HK-2 (cell line): ENCODE measurements around the gene CNTNAP4.

Source experiments
- DNase-seq: peaks from one replicate; pipeline ENCODE4 v3.0.0-alpha.2; 2018; ENCODE audit not compliant: unreplicated experiment

CNTNAP4 gene

GRCh38 chr16:76490036-76490639, 212.9 kb downstream of the CNTNAP4 start:
- DNase-seq: no peak

GRCh38 chr16:76500006-76500405, 222.8 kb downstream of the CNTNAP4 start:
- no peak for DNase-seq

- no peak for DNase-seq
Observed at GRCh38 chr16:76502063-76502462, 224.9 kb downstream of the CNTNAP4 start.

- no peak for DNase-seq
Observed at GRCh38 chr16:76502555-76502954, 225.4 kb downstream of the CNTNAP4 start.

GRCh38 chr16:76503091-76503490, 225.9 kb downstream of the CNTNAP4 start:
- no peak for DNase-seq

GRCh38 chr16:76511203-76511602, 234.0 kb downstream of the CNTNAP4 start:
- no peak for DNase-seq

- no peak for DNase-seq
Observed at GRCh38 chr16:76518781-76519180, 241.6 kb downstream of the CNTNAP4 start.

- no peak for DNase-seq
Observed at GRCh38 chr16:76524356-76524755, 247.2 kb downstream of the CNTNAP4 start.

- no peak for DNase-seq
Observed at GRCh38 chr16:76524769-76525168, 247.6 kb downstream of the CNTNAP4 start.

GRCh38 chr16:76527244-76527643, 250.0 kb downstream of the CNTNAP4 start:
- no peak for DNase-seq

GRCh38 chr16:76529120-76529519, 251.9 kb downstream of the CNTNAP4 start:
- no peak for DNase-seq

- DNase-seq: no peak
Observed at GRCh38 chr16:76531236-76531635, 254.0 kb downstream of the CNTNAP4 start.

- DNase-seq: no peak
Observed at GRCh38 chr16:76532188-76532973, 255.2 kb downstream of the CNTNAP4 start.

- DNase-seq: no peak
Observed at GRCh38 chr16:76539609-76540008, 262.4 kb downstream of the CNTNAP4 start.

- no peak for DNase-seq
Observed at GRCh38 chr16:76541070-76541469, 263.9 kb downstream of the CNTNAP4 start.

- DNase-seq: no peak
Observed at GRCh38 chr16:76565542-76565941, 288.3 kb downstream of the CNTNAP4 start.

GRCh38 chr16:76571755-76572154, 294.6 kb downstream of the CNTNAP4 start:
- no peak for DNase-seq

- no peak for DNase-seq
Observed at GRCh38 chr16:76573281-76573680, 296.1 kb downstream of the CNTNAP4 start.

- no peak for DNase-seq
Observed at GRCh38 chr16:76574651-76575050, 297.4 kb downstream of the CNTNAP4 start.

GRCh38 chr16:76576526-76576925, 299.3 kb downstream of the CNTNAP4 start:
- DNase-seq: no peak

GRCh38 chr16:76577003-76577402, 299.8 kb downstream of the CNTNAP4 start:
- DNase-seq: no peak

GRCh38 chr16:76579277-76579922, 302.2 kb downstream of the CNTNAP4 start:
- DNase-seq: no peak

- DNase-seq: no peak
Observed at GRCh38 chr16:76583466-76583865, 306.3 kb downstream of the CNTNAP4 start.
